GM21367 (cell line): ENCODE results near the gene RBM20.

Experiments used
- ATAC-seq: cut with Tn5 transposase; IDR thresholded peaks from one replicate; pipeline ENCODE4 v1.9.1; 2021; ENCODE audit not compliant: unreplicated experiment

The RBM20 gene

GRCh38 chr10:110864662-110865140, 220.6 kb downstream of the RBM20 start:
- ATAC-seq: peak; percentile 45

GRCh38 chr10:110865186-110865808, 221.2 kb downstream of the RBM20 start:
- no peak for ATAC-seq

GRCh38 chr10:110865809-110866482, 221.8 kb downstream of the RBM20 start:
- ATAC-seq: no peak

- ATAC-seq: peak; percentile 29
Measured at GRCh38 chr10:110867011-110867806, 223.1 kb downstream of the RBM20 start.

GRCh38 chr10:110867807-110868465, 223.8 kb downstream of the RBM20 start:
- no peak for ATAC-seq

- no peak for ATAC-seq
Measured at GRCh38 chr10:110868981-110869380, 224.8 kb downstream of the RBM20 start.

- ATAC-seq: no peak
Measured at GRCh38 chr10:110870823-110871297, 226.7 kb downstream of the RBM20 start.

GRCh38 chr10:110871298-110872084, 227.4 kb downstream of the RBM20 start, which contains the start of gene PDCD4:
Gene PDCD4, plus strand, starts transcription at chr10:110871928. Its CDS starts 4,100 bp downstream, at chr10:110876028.
- peak; percentile 63 for ATAC-seq

- ATAC-seq: peak; percentile 29
Measured at GRCh38 chr10:110872145-110872983, 228.2 kb downstream of the RBM20 start.

GRCh38 chr10:110872984-110873923, 229.1 kb downstream of the RBM20 start:
- ATAC-seq: no peak

GRCh38 chr10:110873951-110874350, 229.8 kb downstream of the RBM20 start:
- ATAC-seq: no peak

- no peak for ATAC-seq
Measured at GRCh38 chr10:110876000-110876399, 231.9 kb downstream of the RBM20 start.

GRCh38 chr10:110876788-110877187, 232.7 kb downstream of the RBM20 start:
- ATAC-seq: no peak

GRCh38 chr10:110880012-110880411, 235.9 kb downstream of the RBM20 start:
- ATAC-seq: no peak

GRCh38 chr10:110881247-110881646, 237.1 kb downstream of the RBM20 start:
- no peak for ATAC-seq

- no peak for ATAC-seq
Measured at GRCh38 chr10:110881905-110882304, 237.8 kb downstream of the RBM20 start.

GRCh38 chr10:110883924-110884323, 239.8 kb downstream of the RBM20 start:
- no peak for ATAC-seq
